Measurements from ENCODE around the gene ADA.
"Not testable (repeated sequence)": the region's sequence is repeated elsewhere in the genome, so short reads cannot be mapped to it uniquely, and the experiment has no call there.

Gene ADA

GRCh38 chr20:44599715-44600114 is 51.8 kb downstream of the ADA start:
- DNase-seq (ENCODE audit: low spot score): no peak

GRCh38 chr20:44598423-44599305 is 52.8 kb downstream of the ADA start:
- no peak for DNase-seq (ENCODE audit: low spot score)

- DNase-seq (ENCODE audit: low spot score): no peak
These were observed 53.6 kb downstream of the ADA start for GRCh38 chr20:44597930-44598329.

GRCh38 chr20:44597516-44597915 is 54.0 kb downstream of the ADA start:
- no peak for DNase-seq (ENCODE audit: low spot score)

- no peak for DNase-seq (ENCODE audit: low spot score)
These were observed 54.6 kb downstream of the ADA start for GRCh38 chr20:44596876-44597275.

GRCh38 chr20:44596010-44596409 is 55.5 kb downstream of the ADA start:
- DNase-seq (ENCODE audit: low spot score): no peak

- no peak for DNase-seq (ENCODE audit: low spot score)
These were observed 56.8 kb downstream of the ADA start for GRCh38 chr20:44594730-44595129.

GRCh38 chr20:44593751-44594150 is 57.7 kb downstream of the ADA start:
- no peak for DNase-seq (ENCODE audit: low spot score)

- no peak for DNase-seq (ENCODE audit: low spot score)
These were observed 59.1 kb downstream of the ADA start for GRCh38 chr20:44592366-44592765.

- no peak for DNase-seq (ENCODE audit: low spot score)
These were observed 60.3 kb downstream of the ADA start for GRCh38 chr20:44590980-44591778.

- DNase-seq (ENCODE audit: low spot score): no peak
These were observed 62.0 kb downstream of the ADA start for GRCh38 chr20:44589537-44589936.

- not testable (repeated sequence) for DNase-seq (ENCODE audit: low spot score)
These were observed 63.2 kb downstream of the ADA start for GRCh38 chr20:44588321-44588720.

- no peak for DNase-seq (ENCODE audit: low spot score)
These were observed 64.2 kb downstream of the ADA start for GRCh38 chr20:44587035-44587980.

GRCh38 chr20:44586289-44586911 is 65.1 kb downstream of the ADA start:
- no peak for DNase-seq (ENCODE audit: low spot score)

- DNase-seq (ENCODE audit: low spot score): no peak
These were observed 66.2 kb downstream of the ADA start for GRCh38 chr20:44585057-44585963.

- DNase-seq (ENCODE audit: low spot score): no peak
These were observed 67.3 kb downstream of the ADA start for GRCh38 chr20:44584162-44584561.

GRCh38 chr20:44583157-44583556 is 68.3 kb downstream of the ADA start:
- DNase-seq (ENCODE audit: low spot score): no peak

GRCh38 chr20:44582311-44583025 is 69.0 kb downstream of the ADA start, which contains the start of gene PKIG:
TSS of gene PKIG (plus strand) at chr20:44582579. CDS start at chr20:44614557, 31,978 bp downstream.
- no peak for DNase-seq (ENCODE audit: low spot score)

GRCh38 chr20:44581515-44581914 is 70.0 kb downstream of the ADA start:
- DNase-seq (ENCODE audit: low spot score): no peak
